Tibial artery (tissue), 4 donors: Measurements from ENCODE around the gene GNGT1.

ENCODE experiments used
- DNase-seq, 2 donors: peaks; one replicate each; pipeline ENCODE4 v3.0.0-alpha.2; 2019
- H3K27ac ChIP-seq, 2 donors: fragments of 200-600 bp; sonication (generic) in 1 of 2; 1 replicate in 1 of 2; 2 replicates in 1 of 2; pipeline ENCODE4 v1.5.1; 2018 to 2019; ENCODE audit warnings: mild to moderate bottlenecking in 1 of 2
- H3K27me3 ChIP-seq, 2 donors: fragments of 200-600 bp; sonication (generic) in 1 of 2; one replicate each; pipeline versions ENCODE4 v1.5.1 to v1.6.0; 2016 to 2019
- H3K36me3 ChIP-seq, 3 donors: fragments of 200-600 bp; sonication (generic) in 2 of 3; one replicate each; pipeline ENCODE4 v1.5.1; 2016 to 2019; ENCODE audit warnings: mild to moderate bottlenecking in 2 of 3
- H3K4me1 ChIP-seq, 4 donors: fragments of 200-600 bp; sonication (generic) in 2 of 4; 1 replicate in 3 of 4; 2 replicates in 1 of 4; pipeline ENCODE4 v1.5.1; 2016 to 2019
- H3K4me3 ChIP-seq, 2 donors: fragments of 200-600 bp; sonication (generic) in 1 of 2; 1 replicate in 1 of 2; 2 replicates in 1 of 2; pipeline ENCODE4 v1.5.1; 2018 to 2019; ENCODE audit warnings: mild to moderate bottlenecking in 2 of 2
- H3K9me3 ChIP-seq, 3 donors: fragments of 200-600 bp; sonication (generic) in 1 of 3; one replicate each; pipeline ENCODE4 v1.5.1; 2016 to 2019
- CTCF ChIP-seq, 2 experiments: fragments of 200-600 bp in 1 of 2; fragments of 450-650 bp in 1 of 2; IDR thresholded peaks; one replicate each; pipeline ENCODE4 v1.5.1; 2017 to 2019; ENCODE audit warnings: antibody characterized with exemption in 2 of 2, mild to moderate bottlenecking in 1 of 2, moderate library complexity in 1 of 2
- intact Hi-C: fragments of 100-400 bp; cut with DNase I; formaldehyde crosslinking; loops from one replicate; pipeline ENCODE4 v1.15.0; 2023; ENCODE audit warnings: low total_unique reads

The GNGT1 gene

DNA sequence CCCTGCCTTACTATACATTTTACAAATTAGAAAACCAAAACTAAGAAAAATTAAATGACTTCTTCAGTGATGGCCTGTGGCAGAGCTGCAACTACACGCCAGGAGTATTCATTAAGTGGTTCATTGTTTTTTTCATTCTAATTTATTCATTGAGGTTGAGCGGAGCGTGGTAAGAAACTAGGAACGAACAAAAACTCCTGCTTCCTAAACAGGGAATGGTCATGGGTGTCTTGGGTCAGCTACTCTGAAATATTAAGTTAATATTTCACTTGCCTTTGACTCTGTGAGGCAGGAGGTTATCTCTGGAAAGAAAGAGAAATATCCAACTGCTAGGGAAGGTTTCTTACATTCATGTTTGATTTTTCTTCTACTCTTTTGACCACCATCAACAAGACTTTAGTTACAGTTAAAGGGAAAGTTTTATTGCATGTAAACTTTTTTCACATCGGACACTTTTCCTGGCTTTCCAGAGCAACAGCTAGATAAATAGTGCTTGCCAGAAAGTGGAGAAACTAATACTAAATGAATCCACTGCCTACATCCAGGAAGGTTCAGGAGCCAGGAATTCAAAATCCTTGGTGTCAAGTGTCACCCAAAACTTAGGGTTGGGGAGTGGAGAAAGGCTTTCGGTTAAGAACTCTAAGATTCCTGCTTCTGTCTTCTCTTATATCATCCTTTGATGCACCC is 14.3 kb downstream of the GNGT1 start:
- intact Hi-C loops: no loop called here

GRCh38 chr7:93921186-93921585 is 14.8 kb downstream of the GNGT1 start:
- Histone ChIP-seq H3K9me3 (no peaks in the 10 kb centered on the region), H3K36me3 (no peaks in the 10 kb centered on the region), H3K4me3 (peak overlapping the region; percentile 61 to 68), H3K27me3 (no peaks in the 10 kb centered on the region), H3K27ac (peak overlapping the region; percentile 87 to 91), H3K4me1 (peaks cover 0 to 25% (median 6%) of the 10 kb centered on the region in 4 donors)
- intact Hi-C loops: no loop called here
- TF ChIP-seq CTCF (IDR thresholded peaks at IDR 0.05): no peak
- no peak for DNase-seq

More for the DNA sequence above, 14.3 kb downstream of the GNGT1 start:
- H3K36me3 ChIP-seq: no peaks in the 10 kb centered on the region
- DNase-seq: no peak
- peak overlapping the region; percentile 87 to 91 for H3K27ac ChIP-seq
- H3K27me3 ChIP-seq: no peaks in the 10 kb centered on the region
- H3K4me3 ChIP-seq: no peak overlapping the region
- peaks cover 0 to 25% (median 6%) of the 10 kb centered on the region in 4 donors for H3K4me1 ChIP-seq
- H3K9me3 ChIP-seq: no peaks in the 10 kb centered on the region
- TF ChIP-seq CTCF (IDR thresholded peaks at IDR 0.05): no peak

DNA sequence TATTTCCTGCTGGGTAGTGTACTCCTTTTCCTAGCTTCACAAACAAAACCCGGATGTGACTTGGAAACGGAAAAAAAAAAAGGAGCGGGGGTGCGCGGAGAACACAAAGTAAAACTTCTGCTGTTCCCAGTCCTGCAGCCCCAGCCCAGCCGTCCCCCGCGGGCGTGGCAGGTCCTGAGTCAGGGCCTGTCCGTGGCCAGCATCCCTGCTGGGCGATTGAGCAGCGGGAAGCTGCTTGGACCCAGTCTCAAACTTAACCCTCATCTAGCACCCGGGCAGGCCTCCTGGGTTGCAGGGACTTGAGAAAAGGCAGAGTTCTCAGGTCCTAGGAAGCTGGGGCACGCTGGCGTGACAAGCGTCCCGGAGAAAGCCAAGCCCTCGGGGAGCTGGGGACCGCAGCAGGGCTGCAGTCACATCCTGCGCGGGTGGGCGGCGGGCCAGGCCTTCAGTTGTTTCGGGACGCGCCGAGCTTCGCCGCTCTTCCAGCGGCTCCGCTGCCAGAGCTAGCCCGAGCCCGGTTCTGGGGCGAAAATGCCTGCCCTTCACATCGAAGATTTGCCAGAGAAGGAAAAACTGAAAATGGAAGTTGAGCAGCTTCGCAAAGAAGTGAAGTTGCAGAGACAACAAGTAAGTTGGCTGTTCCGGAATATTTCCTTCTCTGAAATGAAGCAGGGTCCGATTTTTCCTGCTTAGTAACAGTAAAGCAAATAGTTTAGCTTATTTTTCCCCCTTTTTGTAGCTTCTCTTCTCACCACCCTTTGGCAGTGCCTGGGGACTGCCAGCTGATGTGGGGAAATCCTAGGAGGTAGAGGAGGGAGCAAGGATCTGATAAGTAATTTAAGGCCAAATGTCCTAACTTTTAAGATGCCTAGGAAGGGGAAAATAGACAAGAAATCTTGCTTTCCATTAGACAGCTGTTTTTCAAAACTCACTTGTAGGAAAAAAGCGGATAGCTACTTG is 15.5 kb downstream of the GNGT1 start, which contains the start of gene GNG11:
Gene GNG11 (plus strand): TSS at position 129 of the 960 bp plus-strand sequence. CDS start 403 bp downstream, at position 532.
- H3K9me3 ChIP-seq: no peaks in the 10 kb centered on the region
- H3K27ac ChIP-seq: peak within 1 kb of the TSS; percentile 87 to 91
- H3K4me1 ChIP-seq: peaks cover 0 to 31% (median 7%) of the 10 kb centered on the region in 4 donors
- H3K4me3 ChIP-seq: peak within 1 kb of the TSS; percentile 61 to 68
- intact Hi-C loops: no loop called here
- H3K36me3 ChIP-seq: no peaks in the 10 kb centered on the region
- TF ChIP-seq CTCF (IDR thresholded peaks at IDR 0.05): no peak
- peak; percentile 72 to 88 for DNase-seq
- H3K27me3 ChIP-seq: no peaks in the 10 kb centered on the region

GRCh38 chr7:93923296-93923695 is 16.9 kb downstream of the GNGT1 start:
- Histone ChIP-seq H3K4me3 (peak overlapping the region; percentile 61 to 68), H3K27ac (peak overlapping the region in 1 of 2 donors; percentile 91), H3K4me1 (peaks cover 0 to 44% (median 10%) of the 10 kb centered on the region in 4 donors), H3K9me3 (no peaks in the 10 kb centered on the region), H3K36me3 (no peaks in the 10 kb centered on the region), H3K27me3 (no peaks in the 10 kb centered on the region)
- TF ChIP-seq CTCF (IDR thresholded peaks at IDR 0.05): no peak
- intact Hi-C loops: no loop called here
- DNase-seq: no peak

GRCh38 chr7:93923942-93924341 is 17.6 kb downstream of the GNGT1 start:
- intact Hi-C loops: no loop called here
- no peak for DNase-seq
- TF ChIP-seq CTCF (IDR thresholded peaks at IDR 0.05): no peak
- H3K27me3 ChIP-seq: no peaks in the 10 kb centered on the region
- H3K36me3 ChIP-seq: no peaks in the 10 kb centered on the region
- peaks cover 0 to 44% (median 10%) of the 10 kb centered on the region in 4 donors for H3K4me1 ChIP-seq
- H3K27ac ChIP-seq: peak overlapping the region in 1 of 2 donors; percentile 91
- H3K9me3 ChIP-seq: no peaks in the 10 kb centered on the region
- H3K4me3 ChIP-seq: peak overlapping the region; percentile 61 to 68
